ENCODE data around the gene TCF4.
A peak's percentile ranks its signal among the peaks of the same experiment; 100 is the strongest.

Gene TCF4

DNA sequence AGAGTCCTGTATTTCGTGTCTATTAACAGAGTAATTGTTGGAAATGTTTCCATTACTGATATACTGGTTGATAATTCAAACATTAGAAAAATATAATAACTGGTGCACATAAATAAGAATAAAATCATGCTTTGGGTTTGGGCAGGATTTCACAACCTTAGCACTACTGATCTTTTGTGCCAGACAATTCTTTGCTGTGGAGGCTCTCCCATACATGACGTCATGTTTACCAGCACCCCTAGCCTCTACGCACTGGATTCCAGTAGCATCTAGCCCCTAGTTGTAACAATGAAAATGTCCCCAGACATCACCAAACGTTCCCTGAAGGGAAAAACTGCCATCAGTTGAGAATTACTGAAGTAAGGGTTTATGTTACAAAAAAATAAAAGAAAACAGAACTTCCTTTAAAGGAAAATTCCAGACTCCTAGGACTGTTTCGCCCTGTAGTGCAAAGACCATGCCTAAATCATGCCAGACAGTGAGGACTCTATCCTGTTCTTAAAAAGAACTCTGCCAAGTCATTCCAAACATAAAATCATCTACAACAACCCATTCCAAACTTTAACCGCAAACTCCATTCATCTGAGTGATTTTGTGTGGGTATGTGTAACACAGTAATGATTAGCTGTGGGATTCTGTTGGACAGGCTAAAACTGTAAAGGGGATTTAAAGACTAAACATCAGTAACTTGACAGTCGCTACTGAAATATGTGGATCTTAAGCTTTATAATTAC lies 315.3 kb downstream of the TCF4 start:
- TF ChIP-seq CTCF (IDR thresholded peaks at IDR 0.05; ENCODE audit: insufficient read depth, low read depth, low read length, missing control alignments) = no peak
- no peak overlapping the region for H3K4me3 ChIP-seq (ENCODE audit: low read length)
- no peak for DNase-seq (ENCODE audit: low read depth)

DNA sequence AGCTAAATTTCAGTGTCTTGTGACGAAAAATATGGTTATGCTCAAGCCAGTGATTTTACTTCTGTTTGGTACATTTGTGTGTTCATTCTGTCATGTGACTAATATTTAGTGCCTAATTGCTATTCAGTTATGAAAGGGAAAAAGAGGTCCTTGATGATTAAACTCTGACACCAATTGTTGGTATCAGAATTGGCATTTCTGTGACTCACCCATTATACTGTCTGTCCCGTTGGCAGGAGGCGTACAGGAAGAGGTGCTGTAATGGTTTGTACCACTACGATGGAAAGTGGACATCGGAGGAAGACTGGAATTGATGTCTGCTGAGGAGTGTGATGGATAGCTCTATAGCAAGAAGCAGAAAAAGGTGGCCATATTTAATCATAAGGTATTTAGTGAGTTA lies 318.4 kb downstream of the TCF4 start:
- TF ChIP-seq CTCF (IDR thresholded peaks at IDR 0.05; ENCODE audit: insufficient read depth, low read depth, low read length, missing control alignments) = no peak
- DNase-seq (ENCODE audit: low read depth) = peak; percentile 41
- H3K4me3 ChIP-seq (ENCODE audit: low read length) = no peak overlapping the region

- no peak for DNase-seq (ENCODE audit: low read depth)
- H3K4me3 ChIP-seq (ENCODE audit: low read length) = no peak overlapping the region
- TF ChIP-seq CTCF (IDR thresholded peaks at IDR 0.05; ENCODE audit: insufficient read depth, low read depth, low read length, missing control alignments) = no peak
These were observed 319.2 kb downstream of the TCF4 start for GRCh38 chr18:55268628-55269275.

DNA sequence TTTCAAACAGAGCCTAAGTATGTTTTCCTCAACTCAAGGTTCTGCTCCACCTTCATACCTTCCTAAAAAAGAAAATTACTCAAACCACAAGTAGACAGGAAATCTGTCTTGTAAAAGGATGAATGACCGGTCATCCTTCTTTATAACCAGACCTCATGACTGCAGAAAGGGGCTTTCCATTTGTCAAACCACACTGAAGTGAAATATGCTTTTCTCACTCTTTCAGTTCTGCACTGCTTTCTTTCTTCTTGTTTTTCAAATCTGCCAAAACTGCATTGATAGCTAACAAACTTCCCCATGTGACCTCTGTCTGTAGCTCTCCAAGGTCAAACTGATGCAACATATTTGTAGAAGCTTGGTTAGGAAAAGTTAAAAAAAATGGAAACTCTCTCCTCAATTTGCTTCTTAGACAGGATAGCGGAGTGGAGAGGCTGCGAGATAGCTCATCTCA lies 319.8 kb downstream of the TCF4 start:
- no peak for TF ChIP-seq CTCF (IDR thresholded peaks at IDR 0.05; ENCODE audit: insufficient read depth, low read depth, low read length, missing control alignments)
- no peak for DNase-seq (ENCODE audit: low read depth)
- no peak overlapping the region for H3K4me3 ChIP-seq (ENCODE audit: low read length)

- H3K4me3 ChIP-seq (ENCODE audit: low read length) = no peak overlapping the region
- no peak for DNase-seq (ENCODE audit: low read depth)
- TF ChIP-seq CTCF (IDR thresholded peaks at IDR 0.05; ENCODE audit: insufficient read depth, low read depth, low read length, missing control alignments) = no peak
These were observed 321.0 kb downstream of the TCF4 start for GRCh38 chr18:55266981-55267380.

GRCh38 chr18:55265984-55266383 lies 322.0 kb downstream of the TCF4 start:
- TF ChIP-seq CTCF (IDR thresholded peaks at IDR 0.05; ENCODE audit: insufficient read depth, low read depth, low read length, missing control alignments) = no peak
- peak; percentile 46 for DNase-seq (ENCODE audit: low read depth)
- H3K4me3 ChIP-seq (ENCODE audit: low read length) = no peak overlapping the region

Data from epithelial cell of esophagus (primary cell).